HFFc6 (cell line): Measurements from ENCODE around the gene GPR84. TPM values are rescaled to one million over a fixed set of nuclear protein-coding genes. Genes with fewer than 3 reads are reported as not detected.
"Not testable (repeated sequence)": the region's sequence is repeated elsewhere in the genome, so short reads cannot be mapped to it uniquely, and the experiment has no call there.

ENCODE experiments used
- DNase-seq: peaks from one replicate; pipeline ENCODE4 v3.0.0-alpha.2; 2018
- H3K27ac Mint-ChIP-seq: 2 replicates; pipeline ENCODE4 v1.8.0; 2020; ENCODE audit warnings: mild to moderate bottlenecking, mixed read lengths
- H3K27me3 Mint-ChIP-seq: 2 replicates; pipeline ENCODE4 v1.8.0; 2021; ENCODE audit warnings: mild to moderate bottlenecking, moderate library complexity, mixed read lengths; ENCODE audit not compliant: insufficient read depth
- H3K36me3 Mint-ChIP-seq: 2 replicates; pipeline ENCODE4 v1.8.0; 2021; ENCODE audit warnings: low read depth, mixed read lengths
- H3K4me1 Mint-ChIP-seq: 2 replicates; pipeline ENCODE4 v1.8.0; 2020; ENCODE audit warnings: low read depth, mixed read lengths
- H3K4me3 Mint-ChIP-seq: 2 replicates; pipeline ENCODE4 v1.8.0; 2020; ENCODE audit warnings: mild to moderate bottlenecking, moderate library complexity, mixed read lengths
- H3K9me3 Mint-ChIP-seq: 2 replicates; pipeline ENCODE4 v1.8.0; 2020; ENCODE audit warnings: mild to moderate bottlenecking, mixed read lengths
- total RNA-seq, 6 experiments: library from RNA; stranded (reverse); fragmentation: NEBNext Ultra II Directional; extraction: Animal tissue kit (Norgen Biotek cat#: 25700); gene quantifications; 2 replicates in 1 of 6; 3 replicates in 5 of 6; pipeline ENCODE4 v1.2.3, GENCODE V29; 2021
- TF ChIP-seq, protein P1 (sequence below): fragments of 200-600 bp; sonication (generic); IDR thresholded peaks from 2 replicates; pipeline ENCODE4 v1.5.0; 2021; ENCODE audit warnings: antibody characterized with exemption, mild to moderate bottlenecking

GPR84 gene
- total RNA-seq, 6 experiments from 2014 or later: not detected

GRCh38 chr12:54330442-54330841 lies 33.8 kb downstream of the GPR84 start:
- DNase-seq: no peak
- H3K4me1 Mint-ChIP-seq: peaks cover 52% of the 10 kb centered on the region
- peak overlapping the region; percentile 10; the same call in 1 of the 2 replicates for H3K4me3 Mint-ChIP-seq

GRCh38 chr12:54329759-54330158 lies 34.5 kb downstream of the GPR84 start:
- peak overlapping the region; percentile 61 for H3K27ac Mint-ChIP-seq
- H3K9me3 Mint-ChIP-seq: no peaks in the 10 kb centered on the region
- no peak for DNase-seq
- H3K36me3 Mint-ChIP-seq: peaks cover 13% of the 10 kb centered on the region
- H3K27me3 Mint-ChIP-seq: peaks cover 2% of the 10 kb centered on the region; the same call in 1 of the 2 replicates
- peak overlapping the region; percentile 65 for H3K4me3 Mint-ChIP-seq
- TF ChIP-seq, protein P1, sequence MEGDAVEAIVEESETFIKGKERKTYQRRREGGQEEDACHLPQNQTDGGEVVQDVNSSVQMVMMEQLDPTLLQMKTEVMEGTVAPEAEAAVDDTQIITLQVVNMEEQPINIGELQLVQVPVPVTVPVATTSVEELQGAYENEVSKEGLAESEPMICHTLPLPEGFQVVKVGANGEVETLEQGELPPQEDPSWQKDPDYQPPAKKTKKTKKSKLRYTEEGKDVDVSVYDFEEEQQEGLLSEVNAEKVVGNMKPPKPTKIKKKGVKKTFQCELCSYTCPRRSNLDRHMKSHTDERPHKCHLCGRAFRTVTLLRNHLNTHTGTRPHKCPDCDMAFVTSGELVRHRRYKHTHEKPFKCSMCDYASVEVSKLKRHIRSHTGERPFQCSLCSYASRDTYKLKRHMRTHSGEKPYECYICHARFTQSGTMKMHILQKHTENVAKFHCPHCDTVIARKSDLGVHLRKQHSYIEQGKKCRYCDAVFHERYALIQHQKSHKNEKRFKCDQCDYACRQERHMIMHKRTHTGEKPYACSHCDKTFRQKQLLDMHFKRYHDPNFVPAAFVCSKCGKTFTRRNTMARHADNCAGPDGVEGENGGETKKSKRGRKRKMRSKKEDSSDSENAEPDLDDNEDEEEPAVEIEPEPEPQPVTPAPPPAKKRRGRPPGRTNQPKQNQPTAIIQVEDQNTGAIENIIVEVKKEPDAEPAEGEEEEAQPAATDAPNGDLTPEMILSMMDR: no peak
- H3K4me1 Mint-ChIP-seq: peaks cover 52% of the 10 kb centered on the region

More at GRCh38 chr12:54330442-54330841, 33.8 kb downstream of the GPR84 start:
- H3K27ac Mint-ChIP-seq: peak overlapping the region; percentile 27
- H3K9me3 Mint-ChIP-seq: no peaks in the 10 kb centered on the region
- H3K36me3 Mint-ChIP-seq: peaks cover 8% of the 10 kb centered on the region
- peaks cover 2% of the 10 kb centered on the region; the same call in 1 of the 2 replicates for H3K27me3 Mint-ChIP-seq
- TF ChIP-seq, protein P1: no peak

- Mint-ChIP-seq H3K9me3 (no peaks in the 10 kb centered on the region), H3K27ac (peak overlapping the region; percentile 61), H3K27me3 (no peaks in the 10 kb centered on the region; the same call in 1 of the 2 replicates), H3K36me3 (peaks cover 13% of the 10 kb centered on the region), H3K4me3 (peak overlapping the region; percentile 65), H3K4me1 (peaks cover 58% of the 10 kb centered on the region)
- no peak for DNase-seq
- TF ChIP-seq, protein P1: no peak
Measured at GRCh38 chr12:54328595-54329337, 35.5 kb downstream of the GPR84 start.

- peaks cover 45% of the 10 kb centered on the region for H3K4me1 Mint-ChIP-seq
- DNase-seq, H3K27me3 Mint-ChIP-seq, H3K9me3 Mint-ChIP-seq: not testable (repeated sequence)
- H3K27ac Mint-ChIP-seq: peak overlapping the region; percentile 99
- H3K4me3 Mint-ChIP-seq: peak overlapping the region; percentile 97
- peaks cover 13% of the 10 kb centered on the region for H3K36me3 Mint-ChIP-seq
Measured at GRCh38 chr12:54325442-54326109, 38.7 kb downstream of the GPR84 start.

DNA sequence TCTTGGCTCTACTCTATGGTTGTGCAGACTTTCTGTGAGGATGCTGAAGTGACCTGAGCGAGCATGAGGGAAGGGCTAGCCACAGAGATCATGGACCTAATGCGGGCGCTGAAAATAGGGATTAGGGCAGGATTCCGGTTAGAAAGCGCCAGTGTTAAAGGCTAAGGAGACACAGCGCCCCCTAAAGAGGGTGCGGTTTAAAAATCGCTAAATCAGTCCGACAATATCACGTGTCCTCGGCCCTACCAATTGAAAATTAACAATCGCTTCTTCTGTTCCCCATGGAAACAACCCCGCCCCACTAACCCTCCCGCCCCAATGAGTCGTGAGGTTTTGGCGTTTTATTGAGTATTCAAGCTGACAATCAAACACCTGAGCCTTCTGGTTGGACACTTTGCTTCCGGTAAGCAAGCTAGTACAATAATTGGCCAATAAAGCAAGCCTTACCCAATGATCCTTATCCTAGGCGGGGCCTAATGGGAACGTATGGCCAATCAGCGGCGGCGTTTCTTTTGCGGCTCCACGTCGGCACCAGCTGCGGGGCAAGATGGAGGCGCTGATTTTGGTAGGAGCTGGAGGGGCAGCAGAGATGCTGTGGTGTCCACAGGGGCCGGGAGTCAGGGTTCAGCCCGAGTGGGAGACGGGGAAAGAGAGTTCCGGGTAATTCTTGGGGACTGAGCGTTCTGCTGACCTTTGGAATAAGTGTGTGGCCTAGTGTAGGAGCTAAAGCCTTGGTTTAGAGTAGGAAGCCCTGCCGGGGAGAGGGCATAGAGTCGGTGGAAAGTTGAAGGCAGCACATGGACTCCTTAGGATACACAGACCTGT lies 39.5 kb downstream of the GPR84 start, which contains the start of gene COPZ1:
COPZ1 (plus strand) TSS at position 515 of the 825 bp plus-strand sequence; CDS start at position 548, 33 bp downstream.
- Mint-ChIP-seq H3K9me3 (no peaks in the 10 kb centered on the region), H3K4me1 (peaks cover 38% of the 10 kb centered on the region), H3K27ac (peak within 1 kb of the TSS; percentile 99), H3K36me3 (peaks cover 13% of the 10 kb centered on the region), H3K4me3 (peak within 1 kb of the TSS; percentile 97), H3K27me3 (no peaks in the 10 kb centered on the region; the same call in 1 of the 2 replicates)
- peak; percentile 100 for DNase-seq
- TF ChIP-seq, protein P1: peak; percentile 89
